Mucosa of stomach (tissue), 1 donor: ENCODE results near the gene GYPC.

ENCODE experiments used
- H3K27me3 ChIP-seq: one replicate; pipeline ENCODE4 v1.7.0; 2013; ENCODE audit warnings: mild to moderate bottlenecking, low read length; ENCODE audit not compliant: control insufficient read depth, insufficient read depth
- H3K36me3 ChIP-seq: one replicate; pipeline ENCODE4 v1.7.0; 2013; ENCODE audit warnings: low read length; ENCODE audit not compliant: control insufficient read depth, insufficient read depth
- H3K4me1 ChIP-seq: one replicate; pipeline ENCODE4 v1.7.0; 2013; ENCODE audit warnings: mild to moderate bottlenecking, low read length; ENCODE audit not compliant: control insufficient read depth, insufficient read depth
- H3K4me3 ChIP-seq: one replicate; pipeline ENCODE4 v1.7.0; 2013; ENCODE audit warnings: low read length
- H3K9ac ChIP-seq: one replicate; pipeline ENCODE4 v1.7.0; 2013; ENCODE audit warnings: mild to moderate bottlenecking, low read length, moderate library complexity
- H3K9me3 ChIP-seq: one replicate; pipeline ENCODE4 v1.7.0; 2013; ENCODE audit warnings: mild to moderate bottlenecking, low read length, moderate library complexity; ENCODE audit not compliant: control insufficient read depth
- donor health status: Pancreatic carcinoma.

Gene GYPC

DNA sequence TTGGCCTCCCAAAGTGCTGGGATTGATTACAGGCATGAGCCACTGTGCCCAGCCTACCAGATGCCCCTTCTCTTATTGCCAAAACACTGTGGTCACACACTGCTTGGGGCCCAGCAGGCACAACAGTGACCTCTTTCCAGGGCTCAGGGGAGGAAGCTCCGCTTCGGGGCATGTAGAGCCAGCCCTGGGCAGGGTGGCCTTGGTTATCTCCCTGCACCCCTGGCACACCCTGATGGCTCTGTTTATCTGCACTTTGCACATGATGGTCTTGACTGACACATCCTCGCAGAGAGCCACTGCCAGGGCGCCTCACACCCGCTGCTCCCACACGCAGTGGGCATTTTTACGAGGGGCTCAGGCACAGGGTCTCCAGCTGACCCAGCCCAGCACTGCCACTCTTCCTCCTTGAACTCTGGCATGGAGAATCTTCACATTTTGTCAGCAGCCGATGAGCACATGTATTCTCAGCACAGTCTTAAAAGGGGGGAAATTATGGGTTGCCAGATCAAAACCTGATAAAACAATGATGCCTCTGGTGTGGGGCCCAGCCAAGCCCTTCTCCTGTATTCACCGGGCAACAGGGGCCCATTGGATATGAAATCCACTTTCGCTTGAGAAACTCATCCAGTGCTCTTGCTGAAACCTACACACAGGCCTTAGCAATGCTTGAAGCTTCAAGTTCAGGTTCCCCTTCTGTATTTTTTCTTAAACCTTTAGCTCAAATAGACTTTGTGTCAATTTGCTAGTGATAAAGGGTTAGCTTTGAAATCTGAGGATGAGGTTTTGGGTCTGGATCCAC, 5.9 kb downstream of the GYPC start:
- H3K36me3 ChIP-seq, result no peaks in the 10 kb centered on the region
- H3K9me3 ChIP-seq, result no peaks in the 10 kb centered on the region
- no peak overlapping the region for H3K9ac ChIP-seq
- no peak overlapping the region for H3K4me3 ChIP-seq
- H3K4me1 ChIP-seq, result peaks cover 3% of the 10 kb centered on the region
- no peaks in the 10 kb centered on the region for H3K27me3 ChIP-seq

GRCh38 chr2:126662621-126663020, 6.7 kb downstream of the GYPC start:
- H3K4me1 ChIP-seq, result peaks cover 3% of the 10 kb centered on the region
- no peaks in the 10 kb centered on the region for H3K36me3 ChIP-seq

DNA sequence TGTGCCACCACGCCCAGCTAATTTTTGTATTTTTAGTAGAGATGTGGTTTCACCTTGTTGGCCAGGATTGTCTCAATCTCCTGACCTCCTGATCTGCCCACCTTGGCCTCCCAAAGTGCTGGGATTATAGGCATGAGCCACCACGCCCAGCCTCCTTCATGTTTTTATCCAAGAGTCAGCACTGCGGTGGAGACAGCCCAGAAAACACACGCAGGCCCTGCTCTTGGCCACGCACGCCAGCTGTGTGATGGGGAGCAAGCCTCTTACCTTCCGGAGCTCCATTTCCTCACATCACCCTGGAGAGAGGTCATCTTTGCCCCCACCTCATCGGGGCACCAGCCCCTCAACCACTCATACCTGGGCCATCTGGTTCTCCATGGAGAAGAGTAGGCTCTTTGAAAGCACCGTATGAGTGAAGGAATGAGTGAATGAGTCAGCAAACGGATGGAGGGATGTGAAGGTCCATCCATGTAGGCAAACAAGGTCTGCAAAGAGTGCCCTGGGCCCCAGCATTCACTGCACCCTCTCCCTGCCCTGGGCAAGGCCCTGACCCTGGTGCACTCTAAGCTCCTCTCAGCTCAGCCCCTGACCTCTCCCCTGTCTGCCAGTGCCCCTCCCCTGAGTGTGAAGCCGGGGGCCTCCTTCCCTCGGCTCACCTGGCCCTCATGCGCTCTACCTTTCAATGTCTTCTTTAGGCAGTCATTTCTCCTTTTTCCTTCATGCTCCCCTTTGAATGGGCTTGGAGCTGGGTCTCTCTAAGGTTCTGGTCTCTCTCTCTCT, 7.4 kb downstream of the GYPC start:
- Histone ChIP-seq H3K4me1 (peaks cover 3% of the 10 kb centered on the region), H3K9ac (no peak overlapping the region), H3K4me3 (no peak overlapping the region)

More at GRCh38 chr2:126662621-126663020, 6.7 kb downstream of the GYPC start:
- Histone ChIP-seq H3K4me3 (no peak overlapping the region), H3K27me3 (no peaks in the 10 kb centered on the region), H3K9me3 (no peaks in the 10 kb centered on the region), H3K9ac (no peak overlapping the region)

DNA sequence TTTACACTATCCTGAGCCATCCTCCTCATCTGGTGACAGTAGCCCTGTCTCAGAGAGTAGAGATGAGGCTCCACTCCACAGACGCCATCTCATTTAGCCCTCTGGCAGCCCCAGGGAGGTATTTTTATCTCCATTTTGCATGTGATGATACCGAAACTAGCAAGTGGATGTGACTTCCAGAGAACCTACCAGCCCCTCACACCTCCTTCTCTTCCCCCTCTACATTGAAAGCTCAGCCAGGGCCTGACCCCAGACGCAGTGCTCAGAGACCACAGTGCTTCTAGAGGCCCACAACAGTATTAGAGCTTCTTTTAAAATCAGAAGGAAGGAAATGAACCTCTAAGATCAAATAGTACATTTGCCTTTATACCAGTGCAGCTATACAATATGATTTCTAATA, 8.3 kb downstream of the GYPC start:
- no peaks in the 10 kb centered on the region for H3K36me3 ChIP-seq
- no peaks in the 10 kb centered on the region for H3K27me3 ChIP-seq
- H3K4me1 ChIP-seq, result peaks cover 3% of the 10 kb centered on the region
- no peak overlapping the region for H3K9ac ChIP-seq
- no peaks in the 10 kb centered on the region for H3K9me3 ChIP-seq
- no peak overlapping the region for H3K4me3 ChIP-seq

More for the DNA sequence above, 7.4 kb downstream of the GYPC start:
- H3K27me3 ChIP-seq, result no peaks in the 10 kb centered on the region
- H3K9me3 ChIP-seq, result no peaks in the 10 kb centered on the region
- H3K36me3 ChIP-seq, result no peaks in the 10 kb centered on the region

GRCh38 chr2:126664639-126665038, 8.7 kb downstream of the GYPC start:
- no peaks in the 10 kb centered on the region for H3K9me3 ChIP-seq
- no peaks in the 10 kb centered on the region for H3K4me1 ChIP-seq
- no peaks in the 10 kb centered on the region for H3K27me3 ChIP-seq
- H3K4me3 ChIP-seq, result no peak overlapping the region
- no peaks in the 10 kb centered on the region for H3K36me3 ChIP-seq
- no peak overlapping the region for H3K9ac ChIP-seq

- no peak overlapping the region for H3K4me3 ChIP-seq
- no peaks in the 10 kb centered on the region for H3K27me3 ChIP-seq
- no peak overlapping the region for H3K9ac ChIP-seq
- no peaks in the 10 kb centered on the region for H3K4me1 ChIP-seq
- no peaks in the 10 kb centered on the region for H3K36me3 ChIP-seq
- H3K9me3 ChIP-seq, result no peaks in the 10 kb centered on the region
Observed at GRCh38 chr2:126665483-126665882, 9.5 kb downstream of the GYPC start.

DNA sequence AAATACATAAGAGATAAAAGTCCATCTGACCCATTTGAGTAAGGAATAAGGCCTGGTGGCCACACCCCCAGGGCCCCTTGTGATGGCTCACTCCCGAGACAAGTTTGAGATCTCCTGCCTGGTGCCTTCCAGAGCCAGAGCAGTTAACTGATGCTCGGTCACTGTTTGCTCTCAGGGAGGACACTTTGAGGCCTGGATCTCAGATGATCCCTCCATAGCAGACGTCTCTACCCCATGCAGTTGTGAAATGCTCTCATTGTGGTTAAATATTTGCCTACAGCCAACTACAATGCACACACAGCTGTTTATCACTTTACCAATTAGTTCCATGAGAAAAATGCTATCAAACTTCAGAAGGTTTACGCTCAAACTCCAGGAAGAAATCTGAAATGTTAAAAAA, 12.3 kb downstream of the GYPC start:
- no peaks in the 10 kb centered on the region for H3K36me3 ChIP-seq
- H3K27me3 ChIP-seq, result no peaks in the 10 kb centered on the region
- H3K4me1 ChIP-seq, result no peaks in the 10 kb centered on the region
- H3K9me3 ChIP-seq, result no peaks in the 10 kb centered on the region
- no peak overlapping the region for H3K9ac ChIP-seq
- H3K4me3 ChIP-seq, result no peak overlapping the region

- no peaks in the 10 kb centered on the region for H3K36me3 ChIP-seq
- H3K4me3 ChIP-seq, result no peak overlapping the region
- H3K27me3 ChIP-seq, result no peaks in the 10 kb centered on the region
- no peaks in the 10 kb centered on the region for H3K4me1 ChIP-seq
- H3K9ac ChIP-seq, result no peak overlapping the region
- no peaks in the 10 kb centered on the region for H3K9me3 ChIP-seq
Observed at GRCh38 chr2:126669772-126670171, 13.8 kb downstream of the GYPC start.

DNA sequence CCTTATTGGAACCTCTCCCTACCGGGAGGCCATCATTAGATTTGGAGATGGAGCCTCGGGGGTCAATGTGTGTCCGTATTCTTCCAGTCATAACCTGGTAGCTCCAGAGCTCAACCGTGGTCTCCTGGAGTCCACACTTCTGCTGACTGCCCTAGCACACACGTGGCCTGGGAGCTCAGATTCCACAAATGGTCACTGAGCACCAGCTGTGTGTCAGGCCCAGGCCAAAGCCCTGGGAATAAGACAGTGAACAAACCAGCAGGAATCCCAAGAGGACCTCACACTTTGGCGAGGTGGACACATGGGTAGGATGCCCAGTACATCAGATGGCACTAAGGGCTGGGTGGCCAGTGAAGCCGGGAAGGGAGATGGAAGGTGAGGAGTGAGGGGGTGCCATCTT, 15.5 kb downstream of the GYPC start:
- no peak overlapping the region for H3K9ac ChIP-seq
- no peaks in the 10 kb centered on the region for H3K27me3 ChIP-seq
- no peaks in the 10 kb centered on the region for H3K4me1 ChIP-seq
- no peaks in the 10 kb centered on the region for H3K9me3 ChIP-seq
- H3K36me3 ChIP-seq, result no peaks in the 10 kb centered on the region
- no peak overlapping the region for H3K4me3 ChIP-seq

DNA sequence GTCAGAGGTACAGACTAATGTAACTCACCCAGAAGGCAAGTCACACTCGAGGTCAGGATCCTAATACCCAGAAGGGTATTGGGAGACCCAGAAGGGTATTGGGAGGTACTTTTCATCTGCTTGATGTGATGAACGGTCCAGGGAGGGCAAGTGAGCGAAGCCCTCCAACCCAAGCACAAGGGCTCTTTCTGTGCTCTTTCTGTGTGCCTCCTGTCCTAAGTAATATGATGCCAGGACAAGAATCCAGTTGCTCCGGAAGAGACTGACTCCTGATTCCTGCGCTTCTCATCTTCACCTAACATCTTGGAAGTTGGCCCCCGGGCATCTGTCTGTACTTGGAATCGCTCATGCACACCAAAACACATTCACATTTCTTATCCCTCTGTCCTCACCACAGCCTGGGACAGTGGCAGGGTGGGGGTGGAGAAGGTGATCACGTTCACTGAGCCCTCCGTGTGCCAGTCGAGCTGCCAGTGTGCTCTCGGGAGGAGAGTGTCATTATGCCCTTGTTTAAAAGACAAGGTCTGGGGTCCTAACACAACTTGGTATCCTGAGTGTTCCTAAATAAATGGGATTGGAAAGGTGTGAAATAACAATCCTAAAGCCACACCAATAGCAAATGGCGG, 17.1 kb downstream of the GYPC start:
- Histone ChIP-seq H3K36me3 (no peaks in the 10 kb centered on the region), H3K9ac (no peak overlapping the region), H3K9me3 (no peaks in the 10 kb centered on the region), H3K27me3 (no peaks in the 10 kb centered on the region), H3K4me1 (no peaks in the 10 kb centered on the region), H3K4me3 (no peak overlapping the region)

DNA sequence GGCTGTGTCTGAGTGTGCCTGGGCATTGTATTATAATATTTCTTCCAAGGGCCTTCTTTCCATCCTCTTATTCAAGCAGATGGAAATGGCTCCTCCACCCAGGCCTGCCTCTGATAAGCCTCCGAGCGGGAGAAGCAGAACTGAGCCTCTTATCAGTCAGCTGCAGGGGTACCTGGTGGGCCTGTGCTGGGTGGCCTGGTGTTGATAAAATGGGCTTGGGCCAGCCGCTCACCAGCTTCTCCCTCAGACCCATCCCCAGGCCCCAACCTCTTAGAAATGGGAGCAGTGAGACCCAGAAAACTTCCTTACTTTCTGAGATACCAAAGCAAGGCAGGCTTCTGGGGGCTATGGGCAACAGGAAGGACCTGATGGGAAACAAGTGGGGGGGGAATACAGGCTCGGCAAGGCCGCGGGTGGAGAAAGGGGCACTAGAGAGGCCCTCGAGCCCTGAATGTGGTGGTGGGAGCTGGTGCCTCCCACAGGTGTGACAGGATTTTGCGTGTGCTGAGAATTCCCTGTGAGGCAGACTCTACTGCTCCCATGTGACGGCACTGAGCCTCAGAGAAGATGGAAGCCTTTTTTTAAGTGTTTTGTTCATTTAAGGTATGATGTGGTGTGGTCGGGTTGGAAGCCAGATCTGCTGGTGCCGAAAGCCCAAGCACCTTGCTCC, 18.3 kb downstream of the GYPC start:
- no peaks in the 10 kb centered on the region for H3K4me1 ChIP-seq
- H3K4me3 ChIP-seq, result no peak overlapping the region
- H3K27me3 ChIP-seq, result no peaks in the 10 kb centered on the region
- no peaks in the 10 kb centered on the region for H3K36me3 ChIP-seq
- no peak overlapping the region for H3K9ac ChIP-seq
- H3K9me3 ChIP-seq, result no peaks in the 10 kb centered on the region

GRCh38 chr2:126675637-126676036, 19.7 kb downstream of the GYPC start:
- no peaks in the 10 kb centered on the region for H3K36me3 ChIP-seq

More at GRCh38 chr2:126675637-126676036, 19.7 kb downstream of the GYPC start:
- H3K27me3 ChIP-seq, result no peaks in the 10 kb centered on the region
- H3K9ac ChIP-seq, result no peak overlapping the region
- H3K4me3 ChIP-seq, result no peak overlapping the region
- H3K4me1 ChIP-seq, result no peaks in the 10 kb centered on the region
- H3K9me3 ChIP-seq, result no peaks in the 10 kb centered on the region
